ENCODE measurements around the gene RAB4A.

Gene RAB4A

DNA sequence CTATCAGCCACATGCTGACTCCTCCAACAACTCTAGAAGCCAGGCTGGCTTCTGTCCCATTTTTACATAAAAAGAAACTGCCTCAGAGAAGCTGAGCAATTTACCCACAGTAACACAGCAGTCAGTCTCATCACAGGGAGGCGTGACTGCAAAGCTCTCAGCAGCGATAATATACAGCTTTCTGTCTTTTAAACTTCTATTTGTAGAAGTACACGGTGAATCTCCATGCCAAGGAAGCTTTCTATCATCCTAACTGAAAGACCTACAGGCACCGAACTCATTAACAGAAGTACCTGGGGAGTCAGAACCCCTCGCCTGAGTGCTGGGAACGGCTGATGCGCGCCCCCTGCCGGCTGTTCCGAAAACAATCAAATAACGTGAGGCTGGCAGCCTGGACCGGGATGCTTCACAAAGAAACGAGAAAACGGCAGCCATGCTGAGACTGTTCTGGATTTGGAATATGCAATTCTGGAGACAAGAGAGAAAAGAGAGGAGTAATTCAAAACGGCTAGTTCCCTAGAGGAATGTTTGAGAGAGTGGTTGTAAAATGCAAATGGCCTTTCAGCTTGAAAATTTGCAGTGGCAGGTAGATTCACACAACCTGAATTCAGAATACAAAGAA, 43.5 kb upstream of the RAB4A start:
- DNase-seq (ENCODE audit: low read depth): peak; percentile 84
- TF ChIP-seq, protein P1, sequence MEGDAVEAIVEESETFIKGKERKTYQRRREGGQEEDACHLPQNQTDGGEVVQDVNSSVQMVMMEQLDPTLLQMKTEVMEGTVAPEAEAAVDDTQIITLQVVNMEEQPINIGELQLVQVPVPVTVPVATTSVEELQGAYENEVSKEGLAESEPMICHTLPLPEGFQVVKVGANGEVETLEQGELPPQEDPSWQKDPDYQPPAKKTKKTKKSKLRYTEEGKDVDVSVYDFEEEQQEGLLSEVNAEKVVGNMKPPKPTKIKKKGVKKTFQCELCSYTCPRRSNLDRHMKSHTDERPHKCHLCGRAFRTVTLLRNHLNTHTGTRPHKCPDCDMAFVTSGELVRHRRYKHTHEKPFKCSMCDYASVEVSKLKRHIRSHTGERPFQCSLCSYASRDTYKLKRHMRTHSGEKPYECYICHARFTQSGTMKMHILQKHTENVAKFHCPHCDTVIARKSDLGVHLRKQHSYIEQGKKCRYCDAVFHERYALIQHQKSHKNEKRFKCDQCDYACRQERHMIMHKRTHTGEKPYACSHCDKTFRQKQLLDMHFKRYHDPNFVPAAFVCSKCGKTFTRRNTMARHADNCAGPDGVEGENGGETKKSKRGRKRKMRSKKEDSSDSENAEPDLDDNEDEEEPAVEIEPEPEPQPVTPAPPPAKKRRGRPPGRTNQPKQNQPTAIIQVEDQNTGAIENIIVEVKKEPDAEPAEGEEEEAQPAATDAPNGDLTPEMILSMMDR (IDR thresholded peaks at IDR 0.05; ENCODE audit: low read length, missing control alignments): peak; percentile 76

DNA sequence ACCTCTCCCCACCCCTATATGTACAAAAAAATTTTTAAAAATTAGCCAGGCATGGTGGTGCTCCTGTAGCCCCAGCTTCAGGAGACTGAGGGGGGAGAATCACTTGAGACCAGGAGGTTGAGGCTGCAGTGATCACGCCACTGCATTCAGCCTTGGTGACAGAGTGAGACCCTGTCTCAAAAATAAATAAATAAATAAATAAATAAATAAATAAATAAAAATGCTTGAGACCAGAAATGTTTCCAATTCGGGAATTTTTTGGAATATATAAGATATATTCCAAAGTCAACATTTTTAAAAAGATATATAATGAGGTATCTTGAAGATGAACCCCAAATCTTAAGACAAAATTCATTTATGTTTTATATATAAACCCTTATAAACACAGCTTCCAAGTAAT, 42.4 kb upstream of the RAB4A start:
- TF ChIP-seq, protein P1 (IDR thresholded peaks at IDR 0.05; ENCODE audit: low read length, missing control alignments): no peak
- no peak for DNase-seq (ENCODE audit: low read depth)
- H3K4me3 ChIP-seq (replicated peaks; ENCODE audit: low read depth, low read length): no peak overlapping the region

More for the DNA sequence above, 43.5 kb upstream of the RAB4A start:
- H3K4me3 ChIP-seq (replicated peaks; ENCODE audit: low read depth, low read length): no peak overlapping the region

DNA sequence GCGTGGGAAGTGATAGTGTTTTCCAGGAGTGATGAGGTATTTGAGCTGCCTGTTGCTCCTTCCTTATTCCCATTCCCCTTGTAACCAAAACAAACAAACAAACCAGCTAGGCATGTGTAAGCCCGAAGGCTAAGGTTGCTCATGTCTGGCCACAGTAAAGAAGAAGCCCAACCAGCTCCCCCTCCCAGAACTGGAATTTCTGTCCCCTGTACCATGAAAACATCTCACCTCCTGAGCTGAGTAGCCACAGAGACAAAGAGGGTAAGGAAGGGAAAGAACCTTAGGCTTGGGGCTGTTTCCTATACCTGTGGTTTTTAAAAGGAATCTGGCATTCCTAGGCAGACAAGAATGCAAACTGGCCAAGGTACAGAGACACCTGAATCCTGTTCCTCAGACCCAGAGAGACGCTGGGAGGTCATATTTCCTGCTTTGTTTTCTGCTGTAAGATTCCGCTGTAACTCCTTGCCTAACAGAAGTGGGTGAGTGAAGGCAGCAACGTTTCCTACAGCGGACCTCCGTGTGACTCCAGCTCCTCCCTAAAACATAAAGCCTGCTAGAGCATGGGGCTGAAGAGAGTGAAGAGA, 41.7 kb upstream of the RAB4A start:
- DNase-seq (ENCODE audit: low read depth): peak; percentile 64
- TF ChIP-seq, protein P1 (IDR thresholded peaks at IDR 0.05; ENCODE audit: low read length, missing control alignments): no peak
- no peak overlapping the region for H3K4me3 ChIP-seq (replicated peaks; ENCODE audit: low read depth, low read length)

DNA sequence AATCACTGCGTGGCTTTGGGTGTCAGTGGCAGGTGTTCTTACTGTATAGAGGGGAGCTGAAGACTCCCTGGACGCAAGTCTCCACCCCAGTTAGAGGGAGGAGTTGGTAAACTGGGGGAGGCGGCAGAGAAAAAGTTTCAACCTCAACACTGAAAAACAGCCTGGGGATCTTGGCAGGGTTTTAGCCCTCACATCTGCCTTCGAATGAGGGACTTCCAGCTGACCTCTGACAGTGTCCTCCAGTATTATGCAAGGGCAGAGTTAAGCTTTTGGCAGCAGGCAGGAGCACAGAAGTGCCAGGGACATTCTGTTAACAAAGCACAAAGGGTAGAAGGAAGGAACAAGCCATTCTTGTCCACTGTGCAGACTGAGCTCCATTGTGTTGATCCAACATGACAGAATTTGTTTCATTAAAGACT, 41.2 kb upstream of the RAB4A start:
- peak; percentile 85 for DNase-seq (ENCODE audit: low read depth)
- H3K4me3 ChIP-seq (replicated peaks; ENCODE audit: low read depth, low read length): no peak overlapping the region
- TF ChIP-seq, protein P1 (IDR thresholded peaks at IDR 0.05; ENCODE audit: low read length, missing control alignments): no peak

DNA sequence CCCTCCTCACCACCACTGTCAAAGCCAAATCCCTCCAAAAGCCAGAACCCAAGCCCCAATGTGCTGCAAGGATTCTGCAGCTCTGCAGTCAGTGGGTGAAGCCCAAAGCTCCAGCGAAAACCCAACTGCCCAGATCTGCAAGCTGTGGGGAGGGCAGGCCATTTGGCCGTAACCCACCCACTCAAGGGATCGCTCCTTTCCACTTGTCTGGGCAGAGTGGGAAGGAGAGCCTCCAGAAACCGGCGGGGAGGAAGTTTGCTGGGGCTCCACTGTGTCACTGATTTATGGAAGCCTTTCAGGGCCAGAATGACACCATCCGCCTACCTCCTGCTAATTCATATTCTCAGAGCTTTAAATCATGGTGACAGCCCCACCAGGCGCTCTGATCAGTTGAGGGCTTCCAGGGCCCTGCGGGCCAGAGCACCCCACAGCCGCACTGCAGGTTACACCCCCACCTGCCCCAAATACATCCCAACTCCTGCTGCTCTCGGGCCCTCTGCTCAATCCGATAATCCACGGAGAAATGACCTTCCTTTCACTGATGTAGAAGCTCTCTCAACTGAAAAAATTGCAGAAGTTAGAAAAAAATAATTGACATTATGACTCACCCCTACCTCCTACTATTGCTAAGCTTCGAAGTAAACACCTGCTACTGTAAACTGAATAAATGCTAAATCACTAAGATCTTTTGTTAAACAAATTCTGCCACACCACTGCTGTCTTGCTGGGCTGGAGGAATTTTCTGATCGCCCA, 40.6 kb upstream of the RAB4A start:
- TF ChIP-seq, protein P1 (IDR thresholded peaks at IDR 0.05; ENCODE audit: low read length, missing control alignments): no peak
- no peak overlapping the region for H3K4me3 ChIP-seq (replicated peaks; ENCODE audit: low read depth, low read length)
- no peak for DNase-seq (ENCODE audit: low read depth)

DNA sequence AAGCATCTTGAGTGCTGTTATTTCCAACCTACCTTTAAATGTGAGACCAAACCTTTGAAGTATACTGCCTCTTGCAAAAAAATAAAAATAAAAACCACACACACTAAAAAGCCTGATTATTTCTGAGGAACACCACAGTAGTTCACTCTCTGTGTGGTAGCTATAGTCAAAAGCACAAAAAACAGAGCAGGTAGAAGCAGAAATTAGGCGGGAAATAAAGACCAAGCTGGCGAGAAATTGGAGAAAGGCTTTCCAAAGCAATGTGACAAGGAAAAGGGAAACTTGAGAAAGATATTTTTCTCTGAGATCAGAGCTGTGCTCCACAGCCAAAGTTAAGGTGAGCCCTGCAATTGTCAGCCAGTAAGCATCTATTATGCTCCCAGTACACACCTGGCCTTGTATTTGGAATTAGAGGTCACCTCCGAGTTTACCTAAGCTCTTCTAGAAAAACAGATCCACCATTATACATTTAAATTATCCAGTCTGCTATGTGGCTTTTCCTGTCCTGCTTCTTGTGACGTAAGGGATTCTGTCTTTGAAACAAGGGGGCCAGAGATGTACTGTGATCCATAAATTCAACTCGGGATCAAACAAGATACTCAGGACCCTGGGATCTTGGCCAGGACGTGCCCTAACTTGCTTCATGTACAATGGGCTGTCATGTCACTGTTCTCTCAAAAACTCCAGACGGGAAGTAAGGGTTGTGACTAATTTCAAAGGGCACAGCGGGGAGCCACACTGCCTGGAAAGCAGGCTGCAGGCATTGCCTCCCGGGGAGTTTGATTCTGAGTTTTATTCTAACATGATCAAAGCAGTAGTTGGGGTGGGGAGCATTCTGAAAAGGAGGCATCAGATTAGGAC, 39.8 kb upstream of the RAB4A start:
- DNase-seq (ENCODE audit: low read depth): peak; percentile 29
- H3K4me3 ChIP-seq (replicated peaks; ENCODE audit: low read depth, low read length): no peak overlapping the region
- TF ChIP-seq, protein P1 (IDR thresholded peaks at IDR 0.05; ENCODE audit: low read length, missing control alignments): no peak

Measured in fibroblast of pulmonary artery (primary cell).